ENCODE measurements around the gene SERPINA6.

- TF ChIP-seq, protein P1, sequence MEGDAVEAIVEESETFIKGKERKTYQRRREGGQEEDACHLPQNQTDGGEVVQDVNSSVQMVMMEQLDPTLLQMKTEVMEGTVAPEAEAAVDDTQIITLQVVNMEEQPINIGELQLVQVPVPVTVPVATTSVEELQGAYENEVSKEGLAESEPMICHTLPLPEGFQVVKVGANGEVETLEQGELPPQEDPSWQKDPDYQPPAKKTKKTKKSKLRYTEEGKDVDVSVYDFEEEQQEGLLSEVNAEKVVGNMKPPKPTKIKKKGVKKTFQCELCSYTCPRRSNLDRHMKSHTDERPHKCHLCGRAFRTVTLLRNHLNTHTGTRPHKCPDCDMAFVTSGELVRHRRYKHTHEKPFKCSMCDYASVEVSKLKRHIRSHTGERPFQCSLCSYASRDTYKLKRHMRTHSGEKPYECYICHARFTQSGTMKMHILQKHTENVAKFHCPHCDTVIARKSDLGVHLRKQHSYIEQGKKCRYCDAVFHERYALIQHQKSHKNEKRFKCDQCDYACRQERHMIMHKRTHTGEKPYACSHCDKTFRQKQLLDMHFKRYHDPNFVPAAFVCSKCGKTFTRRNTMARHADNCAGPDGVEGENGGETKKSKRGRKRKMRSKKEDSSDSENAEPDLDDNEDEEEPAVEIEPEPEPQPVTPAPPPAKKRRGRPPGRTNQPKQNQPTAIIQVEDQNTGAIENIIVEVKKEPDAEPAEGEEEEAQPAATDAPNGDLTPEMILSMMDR (IDR thresholded peaks at IDR 0.05), result no peak
- no peak for TF ChIP-seq POLR2A (IDR thresholded peaks at IDR 0.05)
- peak; percentile 19 to 66 for TF ChIP-seq POLR2AphosphoS5 (IDR thresholded peaks at IDR 0.05; ENCODE audit: insufficient read depth in 1 of 2, low read depth in 1 of 2)
Measured at GRCh38 chr14:94317259-94317658, 5.9 kb downstream of the SERPINA6 start.
